Fibroblast of villous mesenchyme (primary cell): Measurements from ENCODE around the gene CDH13. TPM values are rescaled to one million over a fixed set of nuclear protein-coding genes. Genes with fewer than 3 reads are reported as not detected.

Experiments
- DNase-seq: peaks from one replicate; pipeline ENCODE4 v3.0.0-alpha.2; 2010; ENCODE audit warnings: low read depth
- H3K4me3 ChIP-seq: 2 replicates; pipeline ENCODE4 v1.5.1; 2011; ENCODE audit warnings: low read depth, mild to moderate bottlenecking, low read length
- CTCF ChIP-seq: IDR thresholded peaks from 2 replicates; pipeline ENCODE4 v1.5.1; 2012; ENCODE audit warnings: low read depth, mild to moderate bottlenecking, low read length; ENCODE audit not compliant: insufficient read depth
- total RNA-seq: library from RNA; depleted of rRNA; stranded (reverse); fragments of >200 nt; gene quantifications from 2 replicates; pipeline ENCODE4 v1.2.3, GENCODE V29; 2012

The CDH13 gene
- total RNA-seq, 1 donor: 47.5 TPM

- no peak for TF ChIP-seq CTCF
- no peak overlapping the region for H3K4me3 ChIP-seq
- no peak for DNase-seq
These were observed 40.6 kb upstream of the CDH13 start for GRCh38 chr16:82586130-82586529.

GRCh38 chr16:82587289-82587688 lies 39.5 kb upstream of the CDH13 start:
- no peak for TF ChIP-seq CTCF
- no peak for DNase-seq
- no peak overlapping the region for H3K4me3 ChIP-seq

GRCh38 chr16:82589407-82589806 lies 37.4 kb upstream of the CDH13 start:
- H3K4me3 ChIP-seq: no peak overlapping the region
- TF ChIP-seq CTCF: no peak
- no peak for DNase-seq

GRCh38 chr16:82594114-82594513 lies 32.7 kb upstream of the CDH13 start:
- no peak overlapping the region for H3K4me3 ChIP-seq
- no peak for TF ChIP-seq CTCF
- DNase-seq: no peak

- H3K4me3 ChIP-seq: no peak overlapping the region
- no peak for TF ChIP-seq CTCF
- DNase-seq: no peak
These were observed 28.0 kb upstream of the CDH13 start for GRCh38 chr16:82598771-82599170.

- DNase-seq: no peak
- H3K4me3 ChIP-seq: no peak overlapping the region
- no peak for TF ChIP-seq CTCF
These were observed 24.7 kb upstream of the CDH13 start for GRCh38 chr16:82601989-82602640.

- peak; percentile 71 for DNase-seq
- peak; percentile 78 for TF ChIP-seq CTCF
- no peak overlapping the region for H3K4me3 ChIP-seq
These were observed 22.9 kb upstream of the CDH13 start for GRCh38 chr16:82603784-82604411.
